Measurements from ENCODE around the gene ATG5. TPM values are rescaled to one million over a fixed set of nuclear protein-coding genes. Genes with fewer than 3 reads are reported as not detected.
A peak's percentile ranks its signal among the peaks of the same experiment; 100 is the strongest.

Gene ATG5
- total RNA-seq, 3 donors from 2014 or later (not counting 1 experiment from before 2014, with no cell fraction given), result 27.5 to 39.0 (median 35.4) TPM

DNA sequence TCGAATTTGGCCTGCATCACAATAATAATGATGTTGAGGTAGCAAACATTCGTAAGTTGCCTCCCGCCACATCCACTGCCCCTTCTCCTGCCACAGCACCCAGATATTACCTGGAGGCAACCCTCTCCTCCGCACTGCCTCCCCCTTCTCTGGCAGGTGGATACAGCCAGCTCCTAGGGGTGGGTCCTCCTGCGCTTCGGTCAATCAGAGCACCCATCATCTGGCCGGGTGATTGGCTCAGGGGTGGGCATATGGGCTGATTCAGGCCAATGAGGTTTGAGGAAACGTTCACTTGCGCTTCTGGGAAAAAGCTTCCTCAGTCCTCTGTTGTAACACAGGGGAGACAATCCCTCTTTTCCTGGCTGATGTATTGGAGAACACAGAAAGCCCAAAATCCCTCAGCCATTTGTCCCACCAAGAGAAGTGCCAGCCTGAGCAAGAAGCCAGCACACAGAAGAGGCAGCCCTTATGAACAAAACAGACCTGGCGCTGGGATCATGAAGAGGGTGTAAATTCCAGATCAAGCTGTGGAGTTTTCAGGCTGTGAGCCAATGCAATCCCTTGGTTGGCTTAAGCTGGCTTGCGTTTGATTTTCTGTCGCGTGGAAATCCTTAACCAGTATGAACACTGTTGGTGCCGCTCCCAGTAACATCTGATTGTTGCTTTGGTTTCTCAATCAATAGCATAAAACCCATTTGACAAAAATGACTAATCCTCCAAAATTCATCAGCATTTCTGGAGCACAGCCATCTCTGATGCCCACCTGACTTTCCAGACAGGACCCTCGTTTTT, 157.3 kb downstream of the ATG5 start:
- H3K27me3 Mint-ChIP-seq (ENCODE audit: low read depth in 2 of 2), result no peaks in the 10 kb centered on the region
- no peaks in the 10 kb centered on the region for H3K27me3 ChIP-seq (ENCODE audit: control insufficient read depth, insufficient read depth, low read length)
- H3K36me3 Mint-ChIP-seq, result no peaks in the 10 kb centered on the region
- peaks cover 30% of the 10 kb centered on the region for H3K4me1 ChIP-seq (ENCODE audit: control insufficient read depth, insufficient read depth, low read length)
- no peak overlapping the region for H3K4me3 ChIP-seq (ENCODE audit: low read length)
- no peaks in the 10 kb centered on the region for H3K9me3 ChIP-seq (ENCODE audit: control insufficient read depth, insufficient read depth, low read length)
- intact Hi-C loops (cut with micrococcal nuclease), result no loop called here
- peaks cover 2 to 3% of the 10 kb centered on the region in 2 donors for H3K9me3 Mint-ChIP-seq
- WGBS (ENCODE audit: insufficient coverage), result 97% methylated on average over 15 of the region's 15 CpGs
- ATAC-seq (no peak), DNase-seq (no peak)
- H3K36me3 ChIP-seq (ENCODE audit: control insufficient read depth, insufficient read depth, low read length), result no peaks in the 10 kb centered on the region
- H3K27ac ChIP-seq (ENCODE audit: low read length), result no peak overlapping the region
- H3K4me3 Mint-ChIP-seq, result no peak overlapping the region
- TF ChIP-seq, protein P1, sequence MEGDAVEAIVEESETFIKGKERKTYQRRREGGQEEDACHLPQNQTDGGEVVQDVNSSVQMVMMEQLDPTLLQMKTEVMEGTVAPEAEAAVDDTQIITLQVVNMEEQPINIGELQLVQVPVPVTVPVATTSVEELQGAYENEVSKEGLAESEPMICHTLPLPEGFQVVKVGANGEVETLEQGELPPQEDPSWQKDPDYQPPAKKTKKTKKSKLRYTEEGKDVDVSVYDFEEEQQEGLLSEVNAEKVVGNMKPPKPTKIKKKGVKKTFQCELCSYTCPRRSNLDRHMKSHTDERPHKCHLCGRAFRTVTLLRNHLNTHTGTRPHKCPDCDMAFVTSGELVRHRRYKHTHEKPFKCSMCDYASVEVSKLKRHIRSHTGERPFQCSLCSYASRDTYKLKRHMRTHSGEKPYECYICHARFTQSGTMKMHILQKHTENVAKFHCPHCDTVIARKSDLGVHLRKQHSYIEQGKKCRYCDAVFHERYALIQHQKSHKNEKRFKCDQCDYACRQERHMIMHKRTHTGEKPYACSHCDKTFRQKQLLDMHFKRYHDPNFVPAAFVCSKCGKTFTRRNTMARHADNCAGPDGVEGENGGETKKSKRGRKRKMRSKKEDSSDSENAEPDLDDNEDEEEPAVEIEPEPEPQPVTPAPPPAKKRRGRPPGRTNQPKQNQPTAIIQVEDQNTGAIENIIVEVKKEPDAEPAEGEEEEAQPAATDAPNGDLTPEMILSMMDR (IDR thresholded peaks at IDR 0.05), result no peak
- no peak overlapping the region for H3K27ac Mint-ChIP-seq
- peaks cover 45 to 46% of the 10 kb centered on the region in 2 donors for H3K4me1 Mint-ChIP-seq

DNA sequence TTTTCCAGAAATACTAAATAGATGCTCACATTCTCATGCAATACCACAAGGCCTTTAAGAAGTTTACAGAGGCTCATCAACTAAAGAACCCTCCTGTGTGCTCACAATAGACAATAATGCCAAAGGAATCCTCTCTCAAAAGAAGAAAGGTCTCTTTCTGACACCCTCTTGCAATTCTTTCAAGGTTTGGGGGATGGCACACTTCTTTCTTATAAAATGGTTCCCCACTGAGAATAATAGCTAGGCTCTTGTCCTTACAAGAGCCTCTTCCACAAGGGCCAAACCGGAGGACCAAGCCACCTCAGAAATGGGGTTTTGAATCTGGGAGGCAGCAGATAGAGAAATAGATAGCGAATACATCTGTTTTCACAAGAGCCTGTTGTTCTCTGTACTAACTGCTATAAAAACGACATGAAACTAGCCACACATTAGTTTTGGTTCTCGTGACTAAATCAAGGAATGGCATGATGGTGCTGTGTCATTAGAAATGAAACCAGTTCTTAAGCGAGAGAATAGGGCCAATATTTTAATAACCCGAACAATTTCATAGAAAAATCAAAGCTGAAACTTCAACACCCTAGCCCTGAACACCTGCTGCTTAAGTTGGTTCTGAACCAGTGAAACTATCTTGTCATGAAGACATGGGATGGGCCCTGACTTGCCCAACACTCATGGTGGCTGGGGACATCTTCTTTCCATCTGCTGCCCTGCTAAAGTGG, 158.3 kb downstream of the ATG5 start:
- no peak overlapping the region for H3K4me3 ChIP-seq (ENCODE audit: low read length)
- no peaks in the 10 kb centered on the region for H3K27me3 Mint-ChIP-seq (ENCODE audit: low read depth in 2 of 2)
- no peak overlapping the region for H3K27ac ChIP-seq (ENCODE audit: low read length)
- H3K4me3 Mint-ChIP-seq, result no peak overlapping the region
- peaks cover 48 to 50% of the 10 kb centered on the region in 2 donors for H3K4me1 Mint-ChIP-seq
- 74% methylated on average over 6 of the region's 6 CpGs for WGBS (ENCODE audit: insufficient coverage)
- H3K4me1 ChIP-seq (ENCODE audit: control insufficient read depth, insufficient read depth, low read length), result peaks cover 34% of the 10 kb centered on the region
- H3K9me3 Mint-ChIP-seq, result peaks cover 2 to 3% of the 10 kb centered on the region in 2 donors
- TF ChIP-seq, protein P1 (IDR thresholded peaks at IDR 0.05), result no peak
- H3K36me3 ChIP-seq (ENCODE audit: control insufficient read depth, insufficient read depth, low read length), result no peaks in the 10 kb centered on the region
- DNase-seq (no peak), ATAC-seq (no peak)
- no peaks in the 10 kb centered on the region for H3K36me3 Mint-ChIP-seq
- intact Hi-C loops (cut with micrococcal nuclease), result no loop called here
- no peaks in the 10 kb centered on the region for H3K9me3 ChIP-seq (ENCODE audit: control insufficient read depth, insufficient read depth, low read length)
- no peaks in the 10 kb centered on the region for H3K27me3 ChIP-seq (ENCODE audit: control insufficient read depth, insufficient read depth, low read length)
- H3K27ac Mint-ChIP-seq, result peak overlapping the region; percentile 70 to 94

DNA sequence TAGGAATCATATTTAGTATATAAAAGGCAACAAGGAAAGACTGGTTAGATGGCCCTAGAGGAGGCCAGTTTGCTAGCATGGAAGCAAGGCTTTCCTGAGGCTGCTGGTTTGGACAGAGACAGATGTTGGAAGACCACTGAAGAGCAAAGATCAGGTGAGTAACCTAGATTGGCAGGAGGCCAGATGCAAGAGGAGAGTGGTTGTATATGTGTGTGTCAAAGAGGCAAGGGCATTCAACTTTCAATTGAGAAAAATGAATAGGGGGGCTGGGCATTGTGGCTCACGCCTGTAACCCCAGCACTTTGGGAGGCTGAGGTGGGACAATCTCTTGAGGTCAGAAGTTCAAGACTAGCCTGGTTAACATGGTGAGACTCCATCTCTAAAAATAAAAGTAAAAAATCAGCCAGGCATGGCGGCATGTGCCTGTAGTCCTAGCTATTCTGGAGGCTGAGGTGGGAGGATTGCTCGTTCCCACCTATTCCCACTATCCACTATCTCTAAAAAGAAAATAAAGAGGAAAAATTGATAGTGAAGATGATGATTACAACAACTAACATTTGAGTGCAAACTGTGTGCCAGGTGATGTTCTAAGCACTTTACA, 159.6 kb downstream of the ATG5 start:
- peaks cover 56 to 62% of the 10 kb centered on the region in 2 donors for H3K4me1 Mint-ChIP-seq
- no peak overlapping the region for H3K4me3 ChIP-seq (ENCODE audit: low read length)
- H3K27ac Mint-ChIP-seq, result peak overlapping the region; percentile 70 to 94
- H3K4me1 ChIP-seq (ENCODE audit: control insufficient read depth, insufficient read depth, low read length), result peaks cover 34% of the 10 kb centered on the region
- intact Hi-C loops (cut with micrococcal nuclease), result no loop called here
- 43% methylated on average over 1 of the region's 3 CpGs for WGBS (ENCODE audit: insufficient coverage)
- H3K36me3 ChIP-seq (ENCODE audit: control insufficient read depth, insufficient read depth, low read length), result no peaks in the 10 kb centered on the region
- H3K9me3 ChIP-seq (ENCODE audit: control insufficient read depth, insufficient read depth, low read length), result no peaks in the 10 kb centered on the region
- no peaks in the 10 kb centered on the region for H3K36me3 Mint-ChIP-seq
- peaks cover 2 to 3% of the 10 kb centered on the region in 2 donors for H3K9me3 Mint-ChIP-seq
- no peak overlapping the region for H3K27ac ChIP-seq (ENCODE audit: low read length)
- H3K27me3 ChIP-seq (ENCODE audit: control insufficient read depth, insufficient read depth, low read length), result no peaks in the 10 kb centered on the region
- peak overlapping the region; percentile 1 for H3K4me3 Mint-ChIP-seq
- TF ChIP-seq, protein P1 (IDR thresholded peaks at IDR 0.05), result no peak
- ATAC-seq, result no peak
- DNase-seq, result peak in 1 of 2 donors; percentile 32
- H3K27me3 Mint-ChIP-seq (ENCODE audit: low read depth in 2 of 2), result no peaks in the 10 kb centered on the region
